ENCODE measurements around the gene SEC14L6.
"Not testable (repeated sequence)": the region's sequence is repeated elsewhere in the genome, so short reads cannot be mapped to it uniquely, and the experiment has no call there.

Gene SEC14L6

GRCh38 chr22:30565341-30565740 lies 18.8 kb upstream of the SEC14L6 start:
- DNase-seq: no peak

GRCh38 chr22:30564761-30565119 lies 18.2 kb upstream of the SEC14L6 start:
- no peak for DNase-seq

GRCh38 chr22:30564045-30564760 lies 17.7 kb upstream of the SEC14L6 start:
- DNase-seq: no peak

GRCh38 chr22:30562366-30562765 lies 15.8 kb upstream of the SEC14L6 start:
- DNase-seq: no peak

GRCh38 chr22:30561402-30562189 lies 15.1 kb upstream of the SEC14L6 start:
- DNase-seq: no peak

- not testable (repeated sequence) for DNase-seq
Observed at GRCh38 chr22:30560643-30561202, 14.2 kb upstream of the SEC14L6 start.

GRCh38 chr22:30559889-30560288 lies 13.3 kb upstream of the SEC14L6 start:
- no peak for DNase-seq

GRCh38 chr22:30557243-30557642 lies 10.7 kb upstream of the SEC14L6 start:
- no peak for DNase-seq

- no peak for DNase-seq
Observed at GRCh38 chr22:30556388-30556787, 9.8 kb upstream of the SEC14L6 start.

- no peak for DNase-seq
Observed at GRCh38 chr22:30555282-30556210, 9.0 kb upstream of the SEC14L6 start.

- DNase-seq: no peak
Observed at GRCh38 chr22:30553971-30554370, 7.4 kb upstream of the SEC14L6 start.

GRCh38 chr22:30552719-30553118 lies 6.2 kb upstream of the SEC14L6 start:
- no peak for DNase-seq

GRCh38 chr22:30551813-30552212 lies 5.3 kb upstream of the SEC14L6 start:
- not testable (repeated sequence) for DNase-seq

- no peak for DNase-seq
Observed at GRCh38 chr22:30547188-30547587, 647 bp upstream of the SEC14L6 start.

GRCh38 chr22:30542811-30543188 lies 3.7 kb downstream of the SEC14L6 start:
- no peak for DNase-seq

- no peak for DNase-seq
Observed at GRCh38 chr22:30541961-30542810, 4.4 kb downstream of the SEC14L6 start.

- DNase-seq: not testable (repeated sequence)
Observed at GRCh38 chr22:30541511-30541910, 5.0 kb downstream of the SEC14L6 start.

GRCh38 chr22:30539368-30539767 lies 7.2 kb downstream of the SEC14L6 start:
- no peak for DNase-seq

- no peak for DNase-seq
Observed at GRCh38 chr22:30538280-30538679, 8.3 kb downstream of the SEC14L6 start.

GRCh38 chr22:30537083-30537731 lies 9.3 kb downstream of the SEC14L6 start:
- no peak for DNase-seq

- DNase-seq: no peak
Observed at GRCh38 chr22:30535182-30535581, 11.4 kb downstream of the SEC14L6 start.
